ENCODE results near the gene IQGAP2. TPM values are rescaled to one million over a fixed set of nuclear protein-coding genes. Genes with fewer than 3 reads are reported as not detected.

IQGAP2 gene
- total RNA-seq, 1 donor from 2014 or later: 1.3 TPM

GRCh38 chr5:76690704-76691466 is 287.8 kb downstream of the IQGAP2 start:
- no peak for TF ChIP-seq CTCF (conservative IDR thresholded peaks at IDR 0.05; ENCODE audit: low read depth, low read length)
- H3K4me3 ChIP-seq (ENCODE audit: low read depth, low read length): no peak overlapping the region
- DNase-seq (ENCODE audit: low read depth): no peak

GRCh38 chr5:76691467-76692273 is 288.6 kb downstream of the IQGAP2 start:
- no peak for DNase-seq (ENCODE audit: low read depth)
- no peak for TF ChIP-seq CTCF (conservative IDR thresholded peaks at IDR 0.05; ENCODE audit: low read depth, low read length)

GRCh38 chr5:76692274-76692540 is 289.1 kb downstream of the IQGAP2 start:
- DNase-seq (ENCODE audit: low read depth): no peak
- H3K4me3 ChIP-seq (ENCODE audit: low read depth, low read length): no peak overlapping the region
- no peak for TF ChIP-seq CTCF (conservative IDR thresholded peaks at IDR 0.05; ENCODE audit: low read depth, low read length)

More at GRCh38 chr5:76691467-76692273, 288.6 kb downstream of the IQGAP2 start:
- no peak overlapping the region for H3K4me3 ChIP-seq (ENCODE audit: low read depth, low read length)

- no peak overlapping the region for H3K4me3 ChIP-seq (ENCODE audit: low read depth, low read length)
- no peak for TF ChIP-seq CTCF (conservative IDR thresholded peaks at IDR 0.05; ENCODE audit: low read depth, low read length)
- no peak for DNase-seq (ENCODE audit: low read depth)
Observed at GRCh38 chr5:76692651-76693050, 289.6 kb downstream of the IQGAP2 start.

GRCh38 chr5:76693141-76693540 is 290.1 kb downstream of the IQGAP2 start:
- TF ChIP-seq CTCF (conservative IDR thresholded peaks at IDR 0.05; ENCODE audit: low read depth, low read length): no peak
- no peak overlapping the region for H3K4me3 ChIP-seq (ENCODE audit: low read depth, low read length)
- DNase-seq (ENCODE audit: low read depth): no peak

GRCh38 chr5:76694317-76694716 is 291.2 kb downstream of the IQGAP2 start:
- no peak for TF ChIP-seq CTCF (conservative IDR thresholded peaks at IDR 0.05; ENCODE audit: low read depth, low read length)
- no peak for DNase-seq (ENCODE audit: low read depth)
- H3K4me3 ChIP-seq (ENCODE audit: low read depth, low read length): no peak overlapping the region
